ENCODE results near the gene CLIC4.
"Not testable (repeated sequence)": the region's sequence is repeated elsewhere in the genome, so short reads cannot be mapped to it uniquely, and the experiment has no call there.

Gene CLIC4

GRCh38 chr1:24748191-24749121, 3.2 kb downstream of the CLIC4 start:
- DNase-seq = no peak

DNA sequence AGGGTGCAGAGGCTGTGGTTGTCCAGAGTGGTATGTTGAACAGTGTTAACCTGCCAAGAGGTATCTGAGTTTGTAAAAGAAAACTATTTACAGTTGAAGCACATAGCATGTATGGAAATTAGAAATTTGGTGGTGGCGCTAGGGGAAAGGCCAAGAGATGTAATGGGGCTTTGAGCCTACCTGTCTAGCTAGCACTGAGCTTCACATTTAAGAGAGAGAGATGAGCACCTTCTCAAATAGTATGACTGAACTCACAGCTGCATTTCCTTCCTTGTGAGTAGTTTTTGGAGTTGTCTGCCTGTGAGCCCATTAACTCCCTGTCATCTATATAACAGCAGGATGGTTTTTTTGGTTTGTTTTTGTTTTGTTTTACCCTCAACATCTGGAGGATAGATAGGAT, 4.0 kb downstream of the CLIC4 start:
- no peak for DNase-seq

- DNase-seq = no peak
These were observed 4.6 kb downstream of the CLIC4 start for GRCh38 chr1:24749886-24750285.

GRCh38 chr1:24751833-24752232, 6.6 kb downstream of the CLIC4 start:
- no peak for DNase-seq

GRCh38 chr1:24752305-24752704, 7.1 kb downstream of the CLIC4 start:
- DNase-seq = no peak

- peak; percentile 55 for DNase-seq
These were observed 9.0 kb downstream of the CLIC4 start for GRCh38 chr1:24754229-24754628.

DNA sequence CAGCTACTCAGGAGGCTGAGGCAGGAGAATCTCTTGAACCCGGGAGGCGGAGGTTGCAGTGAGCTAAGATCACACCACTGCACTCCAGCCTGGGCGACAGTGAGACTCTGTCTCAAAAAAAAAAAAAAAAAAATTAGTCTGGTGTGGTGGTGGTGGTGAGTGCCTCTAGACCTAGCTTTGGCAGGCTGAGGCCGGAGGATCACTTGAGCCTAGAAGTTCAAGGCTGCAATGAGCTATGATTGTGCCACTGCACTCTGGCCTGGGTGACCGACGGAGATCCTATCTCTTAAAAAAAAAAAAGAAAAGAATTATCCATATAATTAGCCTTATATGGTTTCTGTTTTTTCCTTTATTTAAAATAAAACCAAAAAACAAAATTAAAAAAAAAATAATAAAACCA, 10.1 kb downstream of the CLIC4 start:
- not testable (repeated sequence) for DNase-seq

GRCh38 chr1:24756395-24756794, 11.1 kb downstream of the CLIC4 start:
- DNase-seq = no peak

DNA sequence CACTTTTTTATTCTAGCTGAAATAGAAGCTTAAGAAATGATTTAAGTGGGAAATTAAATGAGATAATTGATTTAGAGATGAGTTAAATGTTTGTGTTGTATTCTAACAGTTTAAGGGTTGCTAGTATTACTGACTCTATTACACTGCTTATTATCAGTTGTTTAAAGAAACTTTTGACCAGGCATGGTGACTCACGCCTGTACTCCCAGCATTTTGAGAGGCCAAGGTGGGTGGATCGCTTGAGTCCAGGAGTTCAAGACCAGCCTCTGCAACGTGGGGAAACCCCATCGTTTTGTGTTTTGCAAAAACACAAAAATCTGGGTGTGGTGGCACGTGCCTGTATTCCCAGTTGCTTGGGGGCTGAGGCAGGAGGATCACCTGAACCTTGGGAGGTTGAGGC, 14.2 kb downstream of the CLIC4 start:
- DNase-seq = no peak

GRCh38 chr1:24761582-24761981, 16.3 kb downstream of the CLIC4 start:
- DNase-seq = no peak

DNA sequence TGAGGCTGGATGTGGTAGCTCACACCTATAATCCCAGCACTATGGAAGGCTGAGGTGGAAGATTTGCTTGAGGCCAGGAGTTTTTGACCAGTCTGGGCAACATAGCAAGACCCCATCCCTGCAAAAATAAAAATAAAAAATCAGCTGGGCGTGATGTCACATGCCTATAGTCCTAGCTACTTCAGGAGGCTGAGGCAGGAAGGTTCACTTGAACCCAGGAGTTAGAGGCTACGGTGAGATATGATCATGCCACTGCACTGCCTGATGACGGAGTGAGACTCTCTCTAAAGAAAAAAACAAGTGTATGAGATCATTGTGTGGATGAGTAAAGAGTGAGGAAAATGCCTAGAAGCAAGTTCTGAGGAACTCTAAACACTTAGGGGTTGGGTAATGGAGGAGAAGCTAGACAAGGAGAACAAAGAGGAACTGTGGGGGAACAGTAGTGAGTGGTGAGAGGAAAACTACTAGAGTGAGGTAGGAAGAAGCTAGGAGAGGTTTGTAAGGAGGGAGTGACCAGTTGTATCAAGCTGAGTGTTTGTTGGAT, 17.0 kb downstream of the CLIC4 start:
- no peak for DNase-seq

- no peak for DNase-seq
These were observed 18.4 kb downstream of the CLIC4 start for GRCh38 chr1:24763671-24764070.

GRCh38 chr1:24764439-24764838, 19.2 kb downstream of the CLIC4 start:
- DNase-seq = no peak

DNA sequence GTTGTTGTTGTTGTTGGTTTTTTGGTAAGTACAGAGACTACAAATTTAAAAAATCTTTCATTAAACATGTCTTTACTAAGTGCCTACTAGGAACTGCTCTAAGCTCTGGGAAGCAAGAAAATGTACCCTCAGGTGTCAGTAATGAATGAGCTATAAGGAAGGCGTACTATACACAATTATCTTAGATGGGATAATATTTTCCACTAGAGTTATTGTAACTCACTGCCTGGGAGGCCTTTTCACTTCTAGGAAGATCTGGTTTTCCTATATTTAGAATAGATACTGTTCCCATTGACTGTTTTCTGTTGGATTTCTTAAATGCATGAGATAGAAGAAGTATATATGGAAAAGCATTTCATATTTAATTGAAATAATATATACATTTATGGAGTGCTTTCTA, 19.6 kb downstream of the CLIC4 start:
- DNase-seq = no peak

GRCh38 chr1:24765308-24765988, 20.2 kb downstream of the CLIC4 start:
- peak; percentile 78 for DNase-seq

DNA sequence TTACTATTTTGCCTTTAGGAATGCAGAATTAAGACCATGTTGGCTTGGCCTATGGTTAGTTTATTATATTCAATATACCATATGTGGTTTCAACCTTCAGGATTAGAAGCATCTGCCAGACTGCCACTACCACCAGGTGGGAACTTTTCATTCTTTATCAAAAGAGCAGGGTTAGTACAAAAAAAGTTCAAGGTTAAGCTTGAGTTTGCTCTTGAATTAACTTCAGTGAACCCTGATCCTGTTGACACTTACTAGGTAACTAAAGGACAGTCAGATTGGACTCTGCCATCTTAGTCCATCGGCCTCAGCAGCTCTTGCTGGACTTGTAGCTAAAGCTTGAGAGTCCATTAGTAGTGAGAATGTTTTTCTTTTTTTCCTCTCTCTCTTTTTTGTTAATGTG, 22.1 kb downstream of the CLIC4 start:
- DNase-seq = no peak

GRCh38 chr1:24768873-24769605, 23.8 kb downstream of the CLIC4 start:
- no peak for DNase-seq

DNA sequence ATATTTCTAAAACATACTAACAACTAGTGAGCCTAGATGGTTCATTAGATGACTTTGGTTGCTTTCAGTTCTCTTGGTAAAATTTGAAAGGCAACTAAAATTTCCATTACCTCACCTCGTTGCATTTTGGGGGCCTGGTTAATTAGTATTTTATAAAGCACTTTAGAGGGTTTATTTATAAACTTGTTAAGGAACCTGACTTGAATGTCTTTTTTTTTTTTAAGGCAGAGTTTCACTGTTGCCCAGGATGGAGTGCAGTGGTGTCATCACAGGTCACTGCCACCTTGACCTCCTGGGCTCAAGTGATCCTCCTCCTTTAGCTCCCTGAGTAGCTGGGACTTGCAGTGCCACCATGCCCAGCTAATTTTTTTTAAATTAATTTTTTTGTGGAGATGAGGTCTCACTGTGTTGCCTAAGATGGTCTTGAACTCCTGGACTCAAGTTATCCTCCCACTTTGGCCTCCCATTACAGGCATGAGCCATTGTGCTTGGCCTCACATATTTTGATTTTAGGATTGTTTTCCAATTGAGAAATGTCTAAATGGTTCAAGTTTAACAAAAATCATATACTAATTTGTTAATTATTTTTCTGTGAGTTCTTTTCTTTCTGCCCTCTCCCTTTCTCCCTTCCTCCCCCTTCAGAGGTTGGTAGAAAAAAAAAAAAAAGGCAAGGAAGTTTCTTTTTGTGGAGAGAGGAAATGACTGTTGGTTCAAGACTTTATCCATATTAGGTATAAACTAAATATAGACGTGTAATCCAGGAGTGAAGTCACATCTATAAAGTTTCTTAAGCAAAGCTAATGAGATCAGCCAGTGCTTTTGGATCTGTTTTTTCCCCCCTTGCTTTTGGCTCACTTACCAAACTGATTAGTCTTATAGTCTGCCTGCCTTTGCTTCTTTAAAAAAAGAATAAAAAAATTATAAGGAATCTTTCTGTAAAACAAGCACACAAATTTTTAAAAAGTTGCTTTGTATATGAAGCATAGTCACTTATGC, 24.7 kb downstream of the CLIC4 start:
- peak; percentile 96 for DNase-seq

GRCh38 chr1:24770881-24771280, 25.6 kb downstream of the CLIC4 start:
- DNase-seq = peak; percentile 54

DNA sequence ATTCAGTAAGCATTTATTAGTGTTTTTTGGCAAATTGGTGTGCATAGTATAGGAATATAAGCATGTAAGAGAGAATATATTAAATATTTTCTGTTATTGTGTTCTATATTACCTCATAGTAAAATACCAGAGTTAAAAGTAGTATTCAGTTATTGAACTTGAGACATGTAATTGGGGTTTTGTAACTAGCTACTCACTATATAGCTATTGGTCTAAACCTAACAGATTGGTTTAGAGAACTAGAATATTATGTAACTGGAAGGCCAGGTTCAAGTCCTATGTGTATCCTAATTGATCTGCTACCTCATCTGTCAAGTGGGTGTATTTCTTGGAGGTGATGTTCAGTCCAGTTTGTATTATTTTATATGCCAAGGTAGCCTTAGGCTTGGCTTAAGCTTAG, 26.3 kb downstream of the CLIC4 start:
- no peak for DNase-seq

DNA sequence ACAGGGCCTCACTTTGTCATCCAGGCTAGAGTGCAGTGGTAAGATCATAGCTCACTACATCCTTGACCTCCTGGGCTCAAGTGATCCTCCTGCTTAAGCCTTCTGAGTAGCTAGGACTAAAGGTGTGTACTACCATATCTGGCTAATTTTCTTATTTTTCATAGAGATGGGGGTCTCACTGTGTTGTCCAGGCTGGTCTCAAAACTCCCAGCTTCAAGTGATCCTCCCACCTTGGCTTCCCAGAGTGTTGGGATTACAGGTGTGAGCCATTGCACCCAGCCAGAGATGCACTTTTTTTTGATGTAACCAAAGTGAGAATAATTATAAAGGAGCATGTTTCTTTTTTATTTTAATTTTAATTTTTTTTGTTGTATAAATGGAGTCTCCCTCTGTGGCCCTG, 28.4 kb downstream of the CLIC4 start:
- DNase-seq = no peak

- DNase-seq = no peak
These were observed 30.1 kb downstream of the CLIC4 start for GRCh38 chr1:24775348-24775747.

Data from fibroblast of upper back skin (primary cell).